HepG2 (cell line): ENCODE measurements around the gene ALDOA. TPM values are rescaled to one million over a fixed set of nuclear protein-coding genes. Genes with fewer than 3 reads are reported as not detected.
A peak's percentile ranks its signal among the peaks of the same experiment; 100 is the strongest.

Experiments
- AHDC1 ChIP-seq: sonication (generic); formaldehyde crosslinking; IDR thresholded peaks from 2 replicates; pipeline ENCODE4 v1.5.1; 2020; ENCODE audit warnings: mild to moderate bottlenecking, missing genetic modification reagents, borderline replicate concordance
- ATF7 ChIP-seq, 2 experiments: fragments of 450-650 bp in 1 of 2; sonication (generic) in 1 of 2; formaldehyde crosslinking in 1 of 2; IDR thresholded peaks; 2 replicates each; pipeline versions ENCODE4 v1.4.0 to v1.6.1; 2016 to 2020; ENCODE audit warnings: antibody characterized with exemption in 1 of 2, mild to moderate bottlenecking in 1 of 2, missing genetic modification reagents in 1 of 2
- CSRNP2 ChIP-seq: sonication (generic); formaldehyde crosslinking; conservative IDR thresholded peaks from 2 replicates; pipeline ENCODE4 v1.8.0; 2022; ENCODE audit warnings: low read depth, missing genetic modification reagents
- HCFC1 ChIP-seq: fragments of 150-350 bp; IDR thresholded peaks from 2 replicates; pipeline ENCODE4 v1.6.1; 2014; ENCODE audit warnings: low read depth, low read length
- MLXIP ChIP-seq: sonication (generic); formaldehyde crosslinking; IDR thresholded peaks from 2 replicates; pipeline ENCODE4 v1.9.0; 2021; ENCODE audit warnings: missing genetic modification reagents, borderline replicate concordance
- TCF7 ChIP-seq: sonication (generic); IDR thresholded peaks from 2 replicates; pipeline ENCODE4 v1.6.1; 2016; ENCODE audit warnings: antibody characterized with exemption, low read depth
- THYN1 ChIP-seq: sonication (generic); formaldehyde crosslinking; IDR thresholded peaks from 2 replicates; pipeline ENCODE4 v1.8.1; 2023; ENCODE audit warnings: low read depth, mild to moderate bottlenecking, moderate library complexity, missing genetic modification reagents, borderline replicate concordance
- ZHX1 ChIP-seq: sonication (generic); formaldehyde crosslinking; IDR thresholded peaks from 2 replicates; pipeline ENCODE4 v1.8.1; 2022; ENCODE audit warnings: low read depth, mild to moderate bottlenecking, missing genetic modification reagents
- ZNF558 ChIP-seq: sonication (generic); formaldehyde crosslinking; IDR thresholded peaks from 2 replicates; pipeline ENCODE4 v1.9.0; 2022; ENCODE audit warnings: mild to moderate bottlenecking, missing genetic modification reagents, borderline replicate concordance
- ZNF780A ChIP-seq: sonication (generic); formaldehyde crosslinking; IDR thresholded peaks from 2 replicates; pipeline ENCODE4 v1.8.0; 2022; ENCODE audit warnings: mild to moderate bottlenecking, missing genetic modification reagents, moderate library complexity
- ZNF800 ChIP-seq: sonication (generic); formaldehyde crosslinking; IDR thresholded peaks from 2 replicates; pipeline ENCODE4 v1.4.0; 2020; ENCODE audit warnings: missing genetic modification reagents
- ZSCAN25 ChIP-seq: sonication (generic); formaldehyde crosslinking; IDR thresholded peaks from 2 replicates; pipeline ENCODE4 v1.8.0; 2022; ENCODE audit warnings: mild to moderate bottlenecking, missing genetic modification reagents
- polyA plus RNA-seq, 8 experiments: library from polyadenylated mRNA; depleted of rRNA in 3 of 8; stranded (reverse) in 7 of 8; unstranded in 1 of 8; fragments of >200 nt; fragmentation: Illumina TruSeq in 4 of 8; extraction: Trizol in 4 of 8; gene quantifications; 2 replicates each; pipeline versions ENCODE4 v1.2.1 to v1.2.3, GENCODE V29; 2011 to 2016; ENCODE audit warnings: low read depth in 4 of 8, missing spikeins in 1 of 8, mixed read lengths in 1 of 8; ENCODE audit not compliant: insufficient read depth in 1 of 8
- total RNA-seq, 5 experiments: library from RNA; depleted of rRNA; stranded (reverse); fragments of >200 nt; fragmentation: Illumina TruSeq; extraction: Trizol; gene quantifications; 2 replicates each; pipeline ENCODE4 v1.2.3, GENCODE V29; 2016; ENCODE audit warnings: low read depth in 1 of 5

Gene ALDOA
- total and polyA plus RNA-seq, 2 of the 13 experiments (the other 11 are each of a cell fraction or from before 2014, with no cell fraction given): 925 to 1,884 TPM

- no peak for TF ChIP-seq THYN1
- TF ChIP-seq TCF7: no peak
- peak; percentile 85 for TF ChIP-seq ZNF558 (CRISPR knock-in tag)
- TF ChIP-seq ZNF780A (CRISPR knock-in tag): no peak
- peak; percentile 89 for TF ChIP-seq ZSCAN25 (CRISPR knock-in tag)
- peak; percentile 35; the same call in 1 of the 2 replicates for TF ChIP-seq AHDC1 (CRISPR knock-in tag)
- no peak; the same call in 1 of the 2 replicates for TF ChIP-seq HCFC1
- TF ChIP-seq CSRNP2 (CRISPR knock-in tag): no peak
- TF ChIP-seq ZNF800 (CRISPR knock-in tag): no peak; the same call in 1 of the 2 replicates
- TF ChIP-seq ATF7 (IDR thresholded peaks at IDR 0.05): no peak
- TF ChIP-seq ATF7 (CRISPR knock-in tag; IDR thresholded peaks at IDR 0.05): no peak
- TF ChIP-seq ZHX1 (CRISPR knock-in tag): no peak
- no peak for TF ChIP-seq MLXIP (CRISPR knock-in tag)
Observed at GRCh38 chr16:30075503-30076275, 10.1 kb downstream of the ALDOA start, which contains the start of gene PPP4C (continued).
